ENCODE measurements around the gene TCTN1.

DNA sequence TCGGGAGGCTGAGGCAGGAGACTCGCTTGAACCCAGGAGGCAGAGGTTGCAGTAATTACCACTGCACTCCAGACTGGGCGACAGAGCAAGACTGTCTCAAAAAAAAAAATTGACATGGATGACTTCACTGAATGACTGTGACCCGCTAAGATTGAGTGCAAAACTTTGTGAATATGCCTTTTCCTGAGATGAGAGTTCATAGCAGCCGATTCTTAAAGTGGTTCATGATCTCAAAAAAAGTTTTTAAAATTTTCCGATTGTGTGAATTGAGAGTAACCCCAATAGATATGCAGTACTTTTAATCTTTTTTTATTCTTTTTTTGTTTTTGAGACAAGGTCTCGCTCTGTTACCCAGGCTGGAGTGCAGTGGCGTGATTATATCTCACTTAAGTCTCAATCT is 1.2 kb downstream of the TCTN1 start:
- TF ChIP-seq, protein P1, sequence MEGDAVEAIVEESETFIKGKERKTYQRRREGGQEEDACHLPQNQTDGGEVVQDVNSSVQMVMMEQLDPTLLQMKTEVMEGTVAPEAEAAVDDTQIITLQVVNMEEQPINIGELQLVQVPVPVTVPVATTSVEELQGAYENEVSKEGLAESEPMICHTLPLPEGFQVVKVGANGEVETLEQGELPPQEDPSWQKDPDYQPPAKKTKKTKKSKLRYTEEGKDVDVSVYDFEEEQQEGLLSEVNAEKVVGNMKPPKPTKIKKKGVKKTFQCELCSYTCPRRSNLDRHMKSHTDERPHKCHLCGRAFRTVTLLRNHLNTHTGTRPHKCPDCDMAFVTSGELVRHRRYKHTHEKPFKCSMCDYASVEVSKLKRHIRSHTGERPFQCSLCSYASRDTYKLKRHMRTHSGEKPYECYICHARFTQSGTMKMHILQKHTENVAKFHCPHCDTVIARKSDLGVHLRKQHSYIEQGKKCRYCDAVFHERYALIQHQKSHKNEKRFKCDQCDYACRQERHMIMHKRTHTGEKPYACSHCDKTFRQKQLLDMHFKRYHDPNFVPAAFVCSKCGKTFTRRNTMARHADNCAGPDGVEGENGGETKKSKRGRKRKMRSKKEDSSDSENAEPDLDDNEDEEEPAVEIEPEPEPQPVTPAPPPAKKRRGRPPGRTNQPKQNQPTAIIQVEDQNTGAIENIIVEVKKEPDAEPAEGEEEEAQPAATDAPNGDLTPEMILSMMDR (IDR thresholded peaks at IDR 0.05; ENCODE audit: insufficient read depth, low read length, poor library complexity, severe bottlenecking): no peak
- TF ChIP-seq EZH2phosphoT487 (conservative IDR thresholded peaks at IDR 0.05; ENCODE audit: low read length): no peak
